ENCODE data around the gene JUNB. TPM values are rescaled to one million over a fixed set of nuclear protein-coding genes. Genes with fewer than 3 reads are reported as not detected.

The JUNB gene
- total RNA-seq, 4 donors from 2014 or later = 386 to 857 (median 664) TPM

GRCh38 chr19:12778905-12779161 is 12.5 kb upstream of the JUNB start:
- Histone ChIP-seq H3K27ac (peak overlapping the region; percentile 91 to 94 (median 94)), H3K36me3 (no peaks in the 10 kb centered on the region), H3K27me3 (no peaks in the 10 kb centered on the region), H3K9me3 (no peaks in the 10 kb centered on the region), H3K4me1 (peaks cover 22 to 62% (median 48%) of the 10 kb centered on the region in 4 donors), H3K4me3 (peak overlapping the region in 2 of 4 donors; percentile 51 to 59)
- no peak for DNase-seq
- intact Hi-C loops (cut with DNase I; ENCODE audit: low total_unique reads) (no loop called here), in situ Hi-C loops (cut with MboI; ENCODE audit: low pct_ligation_motif_present in 1 of 4, low pct_unique_long_range_greater_than_20kb in 1 of 4, low sequenced_read_pairs in 3 of 4) (no loop called here)
- TF ChIP-seq CTCF (IDR thresholded peaks at IDR 0.05) = no peak
- TF ChIP-seq POLR2AphosphoS5 (IDR thresholded peaks at IDR 0.05) = no peak
- TF ChIP-seq POLR2A (IDR thresholded peaks at IDR 0.05) = no peak
- no peak for TF ChIP-seq EP300 (IDR thresholded peaks at IDR 0.05; ENCODE audit: low read depth)
- WGBS, 2 donors (ENCODE audit: low coverage in 1 of 2) = 52% methylated on average over 6 of the region's 6 CpGs; no CpG with 5 or more reads in 1 of the 2 donors

GRCh38 chr19:12779162-12779993 is 11.9 kb upstream of the JUNB start:
- intact Hi-C loops (cut with DNase I; ENCODE audit: low total_unique reads) (no loop called here), in situ Hi-C loops (cut with MboI; ENCODE audit: low pct_ligation_motif_present in 1 of 4, low pct_unique_long_range_greater_than_20kb in 1 of 4, low sequenced_read_pairs in 3 of 4) (no loop called here)
- TF ChIP-seq POLR2AphosphoS5 (IDR thresholded peaks at IDR 0.05) = peak; percentile 20 to 62 (median 29)
- no peak for TF ChIP-seq EP300 (IDR thresholded peaks at IDR 0.05; ENCODE audit: low read depth)
- Histone ChIP-seq H3K4me3 (peak overlapping the region in 1 of 4 donors; percentile 59), H3K4me1 (peaks cover 25 to 63% (median 53%) of the 10 kb centered on the region in 4 donors), H3K36me3 (no peaks in the 10 kb centered on the region), H3K27me3 (no peaks in the 10 kb centered on the region), H3K27ac (peak overlapping the region; percentile 91 to 94 (median 94)), H3K9me3 (no peaks in the 10 kb centered on the region)
- DNase-seq = peak; percentile 46
- WGBS, 2 donors (ENCODE audit: low coverage in 1 of 2) = 61% methylated on average over 14 of the region's 15 CpGs; no CpG with 5 or more reads in 1 of the 2 donors

- Histone ChIP-seq H3K27me3 (no peaks in the 10 kb centered on the region), H3K4me1 (peaks cover 41 to 78% (median 67%) of the 10 kb centered on the region in 4 donors), H3K27ac (peak overlapping the region; percentile 97 to 99 (median 98)), H3K4me3 (peak overlapping the region; percentile 27 to 50 (median 36)), H3K36me3 (no peaks in the 10 kb centered on the region), H3K9me3 (no peaks in the 10 kb centered on the region)
- in situ Hi-C loops (cut with MboI; ENCODE audit: low pct_ligation_motif_present in 1 of 4, low pct_unique_long_range_greater_than_20kb in 1 of 4, low sequenced_read_pairs in 3 of 4) (no loop called here), intact Hi-C loops (cut with DNase I; ENCODE audit: low total_unique reads) (loop anchor here (10.0 kb wide), 1 partner anchor 373 kb away; the partner anchor contains the start of genes IER2 and STX10)
- no peak for DNase-seq
- no peak for TF ChIP-seq EP300 (IDR thresholded peaks at IDR 0.05; ENCODE audit: low read depth)
- TF ChIP-seq POLR2A (IDR thresholded peaks at IDR 0.05) = no peak
- no peak for TF ChIP-seq CTCF (IDR thresholded peaks at IDR 0.05)
- no peak for TF ChIP-seq POLR2AphosphoS5 (IDR thresholded peaks at IDR 0.05)
- WGBS, 2 donors (ENCODE audit: low coverage in 1 of 2) = 1% methylated on average over 12 of the region's 12 CpGs; no CpG with 5 or more reads in 1 of the 2 donors
Measured at GRCh38 chr19:12782174-12782423, 9.2 kb upstream of the JUNB start.

GRCh38 chr19:12782424-12783290 is 8.6 kb upstream of the JUNB start:
- no peaks in the 10 kb centered on the region for H3K36me3 ChIP-seq
- peaks cover 43 to 78% (median 68%) of the 10 kb centered on the region in 4 donors for H3K4me1 ChIP-seq
- H3K27me3 ChIP-seq = no peaks in the 10 kb centered on the region
- intact Hi-C loops (cut with DNase I; ENCODE audit: low total_unique reads) = loop anchor here (10.0 kb wide), 1 partner anchor 372 kb away; the partner anchor contains the start of genes IER2 and STX10
- H3K4me3 ChIP-seq = peak overlapping the region; percentile 27 to 50 (median 36)
- H3K27ac ChIP-seq = peak overlapping the region; percentile 97 to 99 (median 98)
- in situ Hi-C loops (cut with MboI; ENCODE audit: low pct_ligation_motif_present in 1 of 4, low pct_unique_long_range_greater_than_20kb in 1 of 4, low sequenced_read_pairs in 3 of 4) = no loop called here
- WGBS, 2 donors (ENCODE audit: low coverage in 1 of 2) = 1% methylated on average over 39 of the region's 88 CpGs; no CpG with 5 or more reads in 1 of the 2 donors
- peak; percentile 90 for DNase-seq
- H3K9me3 ChIP-seq = no peaks in the 10 kb centered on the region
- TF ChIP-seq POLR2A (IDR thresholded peaks at IDR 0.05) = peak; percentile 79
- TF ChIP-seq EP300 (IDR thresholded peaks at IDR 0.05; ENCODE audit: low read depth) = peak; percentile 98
- TF ChIP-seq POLR2AphosphoS5 (IDR thresholded peaks at IDR 0.05) = peak; percentile 87 to 91 (median 91)
- TF ChIP-seq CTCF (IDR thresholded peaks at IDR 0.05) = peak in 2 of 5 experiments; percentile 9 to 11

Data from transverse colon (tissue), 4 donors.